ENCODE measurements around the gene BANP. TPM values are rescaled to one million over a fixed set of nuclear protein-coding genes. Genes with fewer than 3 reads are reported as not detected.
"Not testable (repeated sequence)": the region's sequence is repeated elsewhere in the genome, so short reads cannot be mapped to it uniquely, and the experiment has no call there.

BANP gene
- total RNA-seq, 1 donor from 2014 or later = 53.9 TPM

GRCh38 chr16:87926246-87927194, 24.7 kb upstream of the BANP start:
- no peak overlapping the region for H3K27ac Mint-ChIP-seq

DNA sequence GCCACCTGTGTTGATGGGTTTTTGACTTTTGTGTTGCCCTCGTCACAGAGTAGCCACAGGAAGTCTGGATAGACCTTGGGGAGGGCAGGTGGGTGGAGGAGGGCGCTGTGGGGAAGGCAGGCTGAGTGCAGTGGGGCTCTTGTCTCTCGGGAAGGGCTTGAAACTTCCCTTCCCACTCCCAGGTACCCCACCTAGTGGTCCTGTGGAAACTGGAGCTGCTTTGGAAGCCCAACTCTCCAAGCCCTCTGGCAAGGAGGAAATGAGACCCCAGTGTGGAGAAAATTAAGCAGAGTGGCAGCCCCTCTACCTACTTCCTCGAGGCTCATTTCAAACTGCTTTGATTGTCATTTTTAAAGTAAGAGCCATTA, 24.1 kb upstream of the BANP start:
- no peak overlapping the region for H3K4me3 Mint-ChIP-seq (ENCODE audit: low read depth)
- peaks cover 9% of the 10 kb centered on the region for H3K4me1 Mint-ChIP-seq (ENCODE audit: low read depth)
- H3K9me3 Mint-ChIP-seq (ENCODE audit: low read depth) = no peaks in the 10 kb centered on the region
- H3K36me3 Mint-ChIP-seq (ENCODE audit: insufficient read depth) = no peaks in the 10 kb centered on the region
- H3K27me3 Mint-ChIP-seq = peaks cover 11% of the 10 kb centered on the region
- DNase-seq (ENCODE audit: low spot score, unreplicated experiment) = no peak
- TF ChIP-seq, protein P1, sequence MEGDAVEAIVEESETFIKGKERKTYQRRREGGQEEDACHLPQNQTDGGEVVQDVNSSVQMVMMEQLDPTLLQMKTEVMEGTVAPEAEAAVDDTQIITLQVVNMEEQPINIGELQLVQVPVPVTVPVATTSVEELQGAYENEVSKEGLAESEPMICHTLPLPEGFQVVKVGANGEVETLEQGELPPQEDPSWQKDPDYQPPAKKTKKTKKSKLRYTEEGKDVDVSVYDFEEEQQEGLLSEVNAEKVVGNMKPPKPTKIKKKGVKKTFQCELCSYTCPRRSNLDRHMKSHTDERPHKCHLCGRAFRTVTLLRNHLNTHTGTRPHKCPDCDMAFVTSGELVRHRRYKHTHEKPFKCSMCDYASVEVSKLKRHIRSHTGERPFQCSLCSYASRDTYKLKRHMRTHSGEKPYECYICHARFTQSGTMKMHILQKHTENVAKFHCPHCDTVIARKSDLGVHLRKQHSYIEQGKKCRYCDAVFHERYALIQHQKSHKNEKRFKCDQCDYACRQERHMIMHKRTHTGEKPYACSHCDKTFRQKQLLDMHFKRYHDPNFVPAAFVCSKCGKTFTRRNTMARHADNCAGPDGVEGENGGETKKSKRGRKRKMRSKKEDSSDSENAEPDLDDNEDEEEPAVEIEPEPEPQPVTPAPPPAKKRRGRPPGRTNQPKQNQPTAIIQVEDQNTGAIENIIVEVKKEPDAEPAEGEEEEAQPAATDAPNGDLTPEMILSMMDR (IDR thresholded peaks at IDR 0.05; ENCODE audit: unreplicated experiment) = peak; percentile 38
- no peak overlapping the region for H3K27ac Mint-ChIP-seq

More at GRCh38 chr16:87926246-87927194, 24.7 kb upstream of the BANP start:
- Mint-ChIP-seq H3K4me1 (ENCODE audit: low read depth) (peaks cover 4% of the 10 kb centered on the region), H3K4me3 (ENCODE audit: low read depth) (no peak overlapping the region), H3K27me3 (peaks cover 11% of the 10 kb centered on the region), H3K36me3 (ENCODE audit: insufficient read depth) (no peaks in the 10 kb centered on the region), H3K9me3 (ENCODE audit: low read depth) (no peaks in the 10 kb centered on the region)
- TF ChIP-seq, protein P1 (IDR thresholded peaks at IDR 0.05; ENCODE audit: unreplicated experiment) = no peak
- no peak for DNase-seq (ENCODE audit: low spot score, unreplicated experiment)

- no peak for DNase-seq (ENCODE audit: low spot score, unreplicated experiment)
- H3K4me3 Mint-ChIP-seq (ENCODE audit: low read depth) = no peak overlapping the region
- H3K36me3 Mint-ChIP-seq (ENCODE audit: insufficient read depth) = peaks cover 1% of the 10 kb centered on the region
- H3K27ac Mint-ChIP-seq = no peak overlapping the region
- TF ChIP-seq, protein P1 (IDR thresholded peaks at IDR 0.05; ENCODE audit: unreplicated experiment) = no peak
- H3K27me3 Mint-ChIP-seq = peaks cover 5% of the 10 kb centered on the region
- peaks cover 16% of the 10 kb centered on the region for H3K4me1 Mint-ChIP-seq (ENCODE audit: low read depth)
- no peaks in the 10 kb centered on the region for H3K9me3 Mint-ChIP-seq (ENCODE audit: low read depth)
These were observed 21.2 kb upstream of the BANP start for GRCh38 chr16:87929986-87930385.

GRCh38 chr16:87930456-87930855, 20.8 kb upstream of the BANP start:
- Mint-ChIP-seq H3K36me3 (ENCODE audit: insufficient read depth) (peaks cover 1% of the 10 kb centered on the region), H3K27me3 (peaks cover 4% of the 10 kb centered on the region), H3K4me1 (ENCODE audit: low read depth) (peaks cover 14% of the 10 kb centered on the region), H3K27ac (peak overlapping the region; percentile 69), H3K4me3 (ENCODE audit: low read depth) (no peak overlapping the region), H3K9me3 (ENCODE audit: low read depth) (no peaks in the 10 kb centered on the region)
- TF ChIP-seq, protein P1 (IDR thresholded peaks at IDR 0.05; ENCODE audit: unreplicated experiment) = peak; percentile 51
- no peak for DNase-seq (ENCODE audit: low spot score, unreplicated experiment)

GRCh38 chr16:87931504-87931903, 19.7 kb upstream of the BANP start:
- H3K4me3 Mint-ChIP-seq (ENCODE audit: low read depth) = no peak overlapping the region
- DNase-seq (ENCODE audit: low spot score, unreplicated experiment) = no peak
- no peaks in the 10 kb centered on the region for H3K9me3 Mint-ChIP-seq (ENCODE audit: low read depth)
- no peak overlapping the region for H3K27ac Mint-ChIP-seq
- H3K4me1 Mint-ChIP-seq (ENCODE audit: low read depth) = peaks cover 16% of the 10 kb centered on the region
- H3K27me3 Mint-ChIP-seq = peaks cover 1% of the 10 kb centered on the region
- TF ChIP-seq, protein P1 (IDR thresholded peaks at IDR 0.05; ENCODE audit: unreplicated experiment) = no peak
- H3K36me3 Mint-ChIP-seq (ENCODE audit: insufficient read depth) = peaks cover 1% of the 10 kb centered on the region

GRCh38 chr16:87932475-87933139, 18.6 kb upstream of the BANP start:
- H3K4me3 Mint-ChIP-seq (ENCODE audit: low read depth) = peak overlapping the region; percentile 41
- H3K27me3 Mint-ChIP-seq; H3K9me3 Mint-ChIP-seq (ENCODE audit: low read depth); DNase-seq (ENCODE audit: low spot score, unreplicated experiment); H3K36me3 Mint-ChIP-seq (ENCODE audit: insufficient read depth): not testable (repeated sequence)
- H3K27ac Mint-ChIP-seq = peak overlapping the region; percentile 95
- H3K4me1 Mint-ChIP-seq (ENCODE audit: low read depth) = peaks cover 18% of the 10 kb centered on the region

Data from progenitor cell of endocrine pancreas (in vitro differentiated cells).